ENCODE measurements around the gene TBC1D17. TPM values are rescaled to one million over a fixed set of nuclear protein-coding genes. Genes with fewer than 3 reads are reported as not detected.

The TBC1D17 gene
- total and polyA plus RNA-seq, 10 of the 15 experiments (the other 5 are each of a cell fraction or from before 2014, with no cell fraction given) = 0.42 to 20.4 (median 11.2) TPM

GRCh38 chr19:49912965-49913685 is 35.6 kb downstream of the TBC1D17 start (continued):
- TF ChIP-seq HDGF (IDR thresholded peaks at IDR 0.05) (no peak), CHD2 (IDR thresholded peaks at IDR 0.05; ENCODE audit: borderline replicate concordance, low read depth, low read length) (no peak), SMAD5 (IDR thresholded peaks at IDR 0.05; ENCODE audit: low read depth) (no peak)
- TF ChIP-seq, protein P1, sequence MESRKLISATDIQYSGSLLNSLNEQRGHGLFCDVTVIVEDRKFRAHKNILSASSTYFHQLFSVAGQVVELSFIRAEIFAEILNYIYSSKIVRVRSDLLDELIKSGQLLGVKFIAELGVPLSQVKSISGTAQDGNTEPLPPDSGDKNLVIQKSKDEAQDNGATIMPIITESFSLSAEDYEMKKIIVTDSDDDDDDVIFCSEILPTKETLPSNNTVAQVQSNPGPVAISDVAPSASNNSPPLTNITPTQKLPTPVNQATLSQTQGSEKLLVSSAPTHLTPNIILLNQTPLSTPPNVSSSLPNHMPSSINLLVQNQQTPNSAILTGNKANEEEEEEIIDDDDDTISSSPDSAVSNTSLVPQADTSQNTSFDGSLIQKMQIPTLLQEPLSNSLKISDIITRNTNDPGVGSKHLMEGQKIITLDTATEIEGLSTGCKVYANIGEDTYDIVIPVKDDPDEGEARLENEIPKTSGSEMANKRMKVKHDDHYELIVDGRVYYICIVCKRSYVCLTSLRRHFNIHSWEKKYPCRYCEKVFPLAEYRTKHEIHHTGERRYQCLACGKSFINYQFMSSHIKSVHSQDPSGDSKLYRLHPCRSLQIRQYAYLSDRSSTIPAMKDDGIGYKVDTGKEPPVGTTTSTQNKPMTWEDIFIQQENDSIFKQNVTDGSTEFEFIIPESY (IDR thresholded peaks at IDR 0.05) = peak; percentile 69

DNA sequence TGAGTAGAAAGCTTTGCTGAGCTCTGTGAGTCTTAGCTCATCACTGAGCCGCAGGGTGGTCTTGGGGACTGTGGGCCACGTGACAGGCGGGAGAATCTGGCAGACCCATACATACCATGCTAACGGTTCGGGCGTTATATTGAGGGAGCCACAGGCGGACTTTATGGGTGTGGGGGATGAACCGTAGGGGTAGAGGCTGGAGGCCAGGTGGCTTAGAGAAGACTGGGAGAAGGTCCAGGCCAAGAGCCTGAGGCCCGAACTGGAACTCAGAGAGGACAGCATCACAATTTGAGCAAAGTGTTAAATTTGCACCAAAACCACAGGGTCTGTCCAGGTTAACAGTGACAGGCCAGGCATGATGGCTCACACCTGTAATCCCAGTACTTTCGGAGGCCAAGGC is 36.2 kb downstream of the TBC1D17 start:
- no peak for FAIRE-seq
- BruUV-seq (replicated peaks) = no TSS peak

More for the DNA sequence above, 36.2 kb downstream of the TBC1D17 start:
- Histone ChIP-seq H4K20me1 (ENCODE audit: control insufficient read depth, insufficient read depth) (no peaks in the 10 kb centered on the region; the same call in 1 of the 2 replicates), H3K27me3 (replicated peaks in 1 of 2; ENCODE audit: control insufficient read depth in 2 of 2, insufficient read depth in 2 of 2, low read length in 1 of 2) (no peaks in the 10 kb centered on the region), H3K4me2 (ENCODE audit: control insufficient read depth, insufficient read depth) (no peak overlapping the region), H3K36me3 (ENCODE audit: control insufficient read depth in 2 of 2, insufficient read depth in 2 of 2, low read length in 1 of 2) (peaks cover 37 to 38% of the 10 kb centered on the region in 2 experiments), H3K9me3 (replicated peaks; ENCODE audit: control insufficient read depth, insufficient read depth, low read length) (no peaks in the 10 kb centered on the region; the same call in 2 of the 3 replicates), H3K4me1 (ENCODE audit: control insufficient read depth, insufficient read depth, low read length) (peaks cover 53% of the 10 kb centered on the region), H3K9ac (ENCODE audit: control insufficient read depth, insufficient read depth, low read length) (no peak overlapping the region), H3K4me3 (no peak overlapping the region), H3K79me2 (ENCODE audit: control insufficient read depth, insufficient read depth, low read length) (peaks cover 67% of the 10 kb centered on the region), H3K27ac (ENCODE audit: control insufficient read depth, insufficient read depth) (no peak overlapping the region; the same call in 1 of the 2 replicates), H2AFZ (ENCODE audit: control insufficient read depth, low read depth, low read length) (no peak overlapping the region)
- 43% methylated on average over 10 of the region's 10 CpGs for WGBS (ENCODE audit: insufficient coverage, insufficient replicate concordance, low lambda C conversion rate, missing lambda C conversion rate)
- ChIA-PET SMC1A (ENCODE audit: uncharacterized antibody, unreplicated experiment) (interaction anchor here (1.4 to 8.8 kb wide), 3 partner anchors 14 to 37 kb away, joined by 3 to 110 read pairs (median 48); partner anchors contain the start of genes AKT1S1, ATF5, IL4I1 and NUP62), CTCF (interaction anchor here (1.2 to 9.0 kb wide), 4 partner anchors 8 to 24 kb away, joined by 4 to 71 read pairs (median 20); partner anchors contain the start of genes ATF5, IL4I1 and NUP62), RAD21 (ENCODE audit: unreplicated experiment) (interaction anchor here (1.1 to 4.9 kb wide), 7 partner anchors 11 to 44 kb away, joined by 3 to 40 read pairs (median 3); partner anchors contain the start of genes AKT1S1, ATF5, IL4I1 and NUP62), POLR2A (interaction anchor here (1.7 to 6.6 kb wide), 4 partner anchors 11 to 26 kb away, joined by 5 to 116 read pairs (median 25); partner anchors contain the start of genes ATF5 and IL4I1)
- ATAC-seq (no peak), DNase-seq (ENCODE audit: low read depth, low spot score) (no peak)
- in situ Hi-C loops (cut with MboI) = no loop called here
- TF ChIP-seq ZSCAN29 (IDR thresholded peaks at IDR 0.05) (no peak), NR2C1 (IDR thresholded peaks at IDR 0.05) (no peak)
- intact Hi-C loops (cut with micrococcal nuclease; ENCODE audit: unreplicated experiment) = no loop called here
